HEK293 (cell line): ENCODE data around the gene PRSS58.

Experiments used
- CTCF ChIA-PET: fragments of 350-600 bp; formaldehyde crosslinking; extraction: SDS; loops from one replicate; lab custom pipeline; 2021; ENCODE audit warnings: antibody characterized with exemption; lab: Yijun Ruan, JAX
- POLR2A ChIA-PET: fragments of 300-600 bp; formaldehyde crosslinking; extraction: SDS; loops from one replicate; lab custom pipeline; 2020; ENCODE audit warnings: antibody characterized with exemption, inconsistent platforms; lab: Yijun Ruan, JAX
- H3K27ac ChIP-seq: fragments of 200-500 bp; sonication (Bioruptor generic); 2 replicates; pipeline ENCODE4 v1.5.1; 2014; ENCODE audit warnings: low read depth, low read length, control low read depth, inconsistent platforms; ENCODE audit errors: extremely low read depth
- H3K36me3 ChIP-seq, 2 experiments: fragments of 200-500 bp in 1 of 2; sonication (Bioruptor generic) in 1 of 2; 1 replicate in 1 of 2; 2 replicates in 1 of 2; pipeline ENCODE4 v1.5.1; 2014 to 2017; ENCODE audit warnings: inconsistent platforms in 2 of 2, low read length in 2 of 2; ENCODE audit not compliant: control insufficient read depth in 2 of 2, insufficient read depth in 1 of 2
- H3K4me1 ChIP-seq: fragments of 200-500 bp; sonication (Bioruptor generic); 2 replicates; pipeline ENCODE4 v1.5.1; 2014; ENCODE audit warnings: mild to moderate bottlenecking, low read length, inconsistent platforms; ENCODE audit not compliant: control insufficient read depth, insufficient read depth
- H3K4me3 ChIP-seq: 2 replicates; pipeline ENCODE4 v1.5.1; 2011; ENCODE audit warnings: low read depth, mild to moderate bottlenecking, control low read depth, low read length, moderate library complexity
- H3K9me3 ChIP-seq: fragments of 200-500 bp; sonication (Bioruptor generic); 2 replicates; pipeline ENCODE4 v1.5.1; 2014; ENCODE audit warnings: low read depth, low read length, inconsistent platforms; ENCODE audit not compliant: control insufficient read depth, insufficient read depth
- KLF7 ChIP-seq: fragments of 450-650 bp; formaldehyde crosslinking; IDR thresholded peaks from 2 replicates; pipeline ENCODE4 v1.5.1; 2016; ENCODE audit warnings: missing biosample characterization, missing genetic modification characterization, borderline replicate concordance
- KLF9 ChIP-seq: fragments of 450-650 bp; formaldehyde crosslinking; IDR thresholded peaks from 2 replicates; pipeline ENCODE4 v1.5.1; 2016; ENCODE audit warnings: missing biosample characterization, missing genetic modification characterization, low read depth
- OVOL3 ChIP-seq: fragments of 450-650 bp; formaldehyde crosslinking; IDR thresholded peaks from 2 replicates; pipeline ENCODE4 v1.5.1; 2016; ENCODE audit warnings: missing biosample characterization, missing genetic modification characterization
- SETDB1 ChIP-seq: IDR thresholded peaks from one replicate; pipeline ENCODE4 v1.6.1; 2017; ENCODE audit warnings: mild to moderate bottlenecking, low read length, moderate library complexity, mixed read lengths; ENCODE audit not compliant: insufficient read length
- ZIC2 ChIP-seq: fragments of 450-650 bp; formaldehyde crosslinking; IDR thresholded peaks from 2 replicates; pipeline ENCODE4 v1.5.1; 2016; ENCODE audit warnings: missing biosample characterization, missing genetic modification characterization
- ZNF266 ChIP-seq: fragments of 450-650 bp; formaldehyde crosslinking; IDR thresholded peaks from 2 replicates; pipeline ENCODE4 v1.5.1; 2016; ENCODE audit warnings: missing biosample characterization, missing genetic modification characterization, low read depth
- ZNF274 ChIP-seq, 2 experiments: fragments of 200-500 bp in 1 of 2; fragments of 450-650 bp in 1 of 2; sonication (Bioruptor generic) in 1 of 2; formaldehyde crosslinking in 1 of 2; IDR thresholded peaks; 2 replicates each; pipeline versions ENCODE4 v1.5.1 to v1.6.1; 2014 to 2016; ENCODE audit warnings: borderline replicate concordance in 1 of 2, inconsistent platforms in 1 of 2, low read length in 1 of 2, missing biosample characterization in 1 of 2, missing genetic modification characterization in 1 of 2
- ZNF37A ChIP-seq: fragments of 450-650 bp; IDR thresholded peaks from 2 replicates; pipeline ENCODE4 v1.5.1; 2018; ENCODE audit warnings: missing biosample characterization, missing genetic modification characterization
- ZNF514 ChIP-seq: fragments of 450-650 bp; formaldehyde crosslinking; IDR thresholded peaks from 2 replicates; pipeline ENCODE4 v1.5.1; 2016; ENCODE audit warnings: missing biosample characterization, missing genetic modification characterization
- ZNF654 ChIP-seq: fragments of 450-650 bp; formaldehyde crosslinking; IDR thresholded peaks from 2 replicates; pipeline ENCODE4 v1.5.1; 2016; ENCODE audit warnings: low read depth, missing biosample characterization, missing genetic modification characterization
- TF ChIP-seq, protein P1 (sequence below): fragments of 450-650 bp; formaldehyde crosslinking; conservative IDR thresholded peaks from 2 replicates; pipeline ENCODE4 v1.5.1; 2016; ENCODE audit warnings: low read depth, missing biosample characterization, missing genetic modification characterization
- TF ChIP-seq, protein P2 (sequence below): fragments of 450-650 bp; formaldehyde crosslinking; IDR thresholded peaks from 2 replicates; pipeline ENCODE4 v1.5.1; 2016; ENCODE audit warnings: missing biosample characterization, missing genetic modification characterization
- TF ChIP-seq, protein P3 (sequence below): fragments of 450-650 bp; formaldehyde crosslinking; IDR thresholded peaks from 2 replicates; pipeline ENCODE4 v1.5.1; 2017; ENCODE audit warnings: missing biosample characterization, missing genetic modification characterization

The PRSS58 gene

DNA sequence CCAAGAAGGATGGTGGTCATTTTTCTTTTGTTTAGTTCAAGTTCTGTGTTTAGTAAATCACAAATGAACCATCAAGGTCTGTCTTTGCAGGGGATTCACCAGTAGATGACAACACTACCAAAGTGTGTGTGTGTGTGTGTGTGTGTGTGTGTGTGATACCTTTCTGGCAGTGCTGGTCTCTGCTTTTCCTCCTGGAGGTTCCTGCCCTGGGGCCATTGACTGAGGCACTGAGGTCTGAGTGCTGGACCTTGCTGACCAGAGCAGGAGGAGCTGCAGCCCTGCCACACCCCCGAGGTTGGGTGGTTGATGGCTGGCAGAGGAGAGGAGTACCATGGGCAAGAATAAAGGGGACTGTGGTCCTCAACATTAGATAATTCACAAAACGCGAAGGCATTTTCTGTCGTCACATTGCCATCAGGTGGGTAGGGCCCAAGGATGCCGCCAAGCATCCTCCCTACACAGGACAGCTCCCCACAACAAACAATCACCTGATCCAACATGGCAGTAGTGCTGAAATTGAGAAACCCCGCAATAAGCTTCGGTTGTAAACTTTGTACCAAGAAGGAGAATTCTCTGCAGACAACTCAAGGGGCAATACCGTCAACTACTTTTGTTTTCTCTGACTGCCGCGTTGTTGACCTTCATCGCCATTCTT lies 49.5 kb upstream of the PRSS58 start (continued):
- TF ChIP-seq, protein P1, sequence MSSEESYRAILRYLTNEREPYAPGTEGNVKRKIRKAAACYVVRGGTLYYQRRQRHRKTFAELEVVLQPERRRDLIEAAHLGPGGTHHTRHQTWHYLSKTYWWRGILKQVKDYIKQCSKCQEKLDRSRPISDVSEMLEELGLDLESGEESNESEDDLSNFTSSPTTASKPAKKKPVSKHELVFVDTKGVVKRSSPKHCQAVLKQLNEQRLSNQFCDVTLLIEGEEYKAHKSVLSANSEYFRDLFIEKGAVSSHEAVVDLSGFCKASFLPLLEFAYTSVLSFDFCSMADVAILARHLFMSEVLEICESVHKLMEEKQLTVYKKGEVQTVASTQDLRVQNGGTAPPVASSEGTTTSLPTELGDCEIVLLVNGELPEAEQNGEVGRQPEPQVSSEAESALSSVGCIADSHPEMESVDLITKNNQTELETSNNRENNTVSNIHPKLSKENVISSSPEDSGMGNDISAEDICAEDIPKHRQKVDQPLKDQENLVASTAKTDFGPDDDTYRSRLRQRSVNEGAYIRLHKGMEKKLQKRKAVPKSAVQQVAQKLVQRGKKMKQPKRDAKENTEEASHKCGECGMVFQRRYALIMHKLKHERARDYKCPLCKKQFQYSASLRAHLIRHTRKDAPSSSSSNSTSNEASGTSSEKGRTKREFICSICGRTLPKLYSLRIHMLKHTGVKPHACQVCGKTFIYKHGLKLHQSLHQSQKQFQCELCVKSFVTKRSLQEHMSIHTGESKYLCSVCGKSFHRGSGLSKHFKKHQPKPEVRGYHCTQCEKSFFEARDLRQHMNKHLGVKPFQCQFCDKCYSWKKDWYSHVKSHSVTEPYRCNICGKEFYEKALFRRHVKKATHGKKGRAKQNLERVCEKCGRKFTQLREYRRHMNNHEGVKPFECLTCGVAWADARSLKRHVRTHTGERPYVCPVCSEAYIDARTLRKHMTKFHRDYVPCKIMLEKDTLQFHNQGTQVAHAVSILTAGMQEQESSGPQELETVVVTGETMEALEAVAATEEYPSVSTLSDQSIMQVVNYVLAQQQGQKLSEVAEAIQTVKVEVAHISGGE, result no peak
- TF ChIP-seq ZNF266 (tag by site-specific recombination) (no peak), ZNF274 (IDR thresholded peaks at IDR 0.05; ENCODE audit: low read length) (no peak), ZNF274 (tag by site-specific recombination; IDR thresholded peaks at IDR 0.05; ENCODE audit: borderline replicate concordance) (no peak), KLF9 (no peak), SETDB1 (no peak)

DNA sequence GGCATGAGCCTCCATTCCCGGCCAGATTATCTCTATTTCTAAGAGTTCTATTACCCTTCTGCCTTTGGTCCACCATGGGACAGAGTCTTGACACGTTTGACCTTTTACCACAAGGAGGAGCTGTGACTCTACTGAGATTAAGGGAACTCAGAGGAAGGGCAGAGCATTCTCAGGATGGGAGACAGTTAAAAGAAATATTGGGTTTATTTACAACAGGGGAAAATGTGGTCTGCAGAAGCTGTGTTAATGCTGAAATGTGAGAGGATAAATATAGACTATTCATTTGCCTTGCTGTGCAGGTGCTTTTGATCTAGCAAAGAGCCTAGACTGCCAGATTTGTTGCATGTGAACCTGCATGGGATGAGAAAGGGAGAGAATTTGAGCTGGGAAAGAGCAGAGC lies 45.8 kb upstream of the PRSS58 start:
- TF ChIP-seq ZNF654 (tag by site-specific recombination) (0 out of 2 replicates have a peak, but pooled peaks have one; percentile 4), KLF7 (tag by site-specific recombination) (no peak), ZNF514 (no peak), OVOL3 (tag by site-specific recombination) (no peak)
- TF ChIP-seq, protein P2, sequence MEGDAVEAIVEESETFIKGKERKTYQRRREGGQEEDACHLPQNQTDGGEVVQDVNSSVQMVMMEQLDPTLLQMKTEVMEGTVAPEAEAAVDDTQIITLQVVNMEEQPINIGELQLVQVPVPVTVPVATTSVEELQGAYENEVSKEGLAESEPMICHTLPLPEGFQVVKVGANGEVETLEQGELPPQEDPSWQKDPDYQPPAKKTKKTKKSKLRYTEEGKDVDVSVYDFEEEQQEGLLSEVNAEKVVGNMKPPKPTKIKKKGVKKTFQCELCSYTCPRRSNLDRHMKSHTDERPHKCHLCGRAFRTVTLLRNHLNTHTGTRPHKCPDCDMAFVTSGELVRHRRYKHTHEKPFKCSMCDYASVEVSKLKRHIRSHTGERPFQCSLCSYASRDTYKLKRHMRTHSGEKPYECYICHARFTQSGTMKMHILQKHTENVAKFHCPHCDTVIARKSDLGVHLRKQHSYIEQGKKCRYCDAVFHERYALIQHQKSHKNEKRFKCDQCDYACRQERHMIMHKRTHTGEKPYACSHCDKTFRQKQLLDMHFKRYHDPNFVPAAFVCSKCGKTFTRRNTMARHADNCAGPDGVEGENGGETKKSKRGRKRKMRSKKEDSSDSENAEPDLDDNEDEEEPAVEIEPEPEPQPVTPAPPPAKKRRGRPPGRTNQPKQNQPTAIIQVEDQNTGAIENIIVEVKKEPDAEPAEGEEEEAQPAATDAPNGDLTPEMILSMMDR (tag by site-specific recombination), result 0 out of 2 replicates have a peak, but pooled peaks have one; percentile 10
- no peak overlapping the region for H3K4me3 ChIP-seq
- POLR2A ChIA-PET, result no interaction called here
- no peaks in the 10 kb centered on the region for H3K9me3 ChIP-seq
- H3K36me3 ChIP-seq, result no peaks in the 10 kb centered on the region
- H3K27ac ChIP-seq, result no peak overlapping the region
- no peaks in the 10 kb centered on the region for H3K4me1 ChIP-seq
- CTCF ChIA-PET, result interaction anchor here (0.5 to 5.2 kb wide), 26 partner anchors 10 to 1799 kb away, joined by 3 to 30 read pairs (median 4); no protein-coding TSS in a partner anchor

DNA sequence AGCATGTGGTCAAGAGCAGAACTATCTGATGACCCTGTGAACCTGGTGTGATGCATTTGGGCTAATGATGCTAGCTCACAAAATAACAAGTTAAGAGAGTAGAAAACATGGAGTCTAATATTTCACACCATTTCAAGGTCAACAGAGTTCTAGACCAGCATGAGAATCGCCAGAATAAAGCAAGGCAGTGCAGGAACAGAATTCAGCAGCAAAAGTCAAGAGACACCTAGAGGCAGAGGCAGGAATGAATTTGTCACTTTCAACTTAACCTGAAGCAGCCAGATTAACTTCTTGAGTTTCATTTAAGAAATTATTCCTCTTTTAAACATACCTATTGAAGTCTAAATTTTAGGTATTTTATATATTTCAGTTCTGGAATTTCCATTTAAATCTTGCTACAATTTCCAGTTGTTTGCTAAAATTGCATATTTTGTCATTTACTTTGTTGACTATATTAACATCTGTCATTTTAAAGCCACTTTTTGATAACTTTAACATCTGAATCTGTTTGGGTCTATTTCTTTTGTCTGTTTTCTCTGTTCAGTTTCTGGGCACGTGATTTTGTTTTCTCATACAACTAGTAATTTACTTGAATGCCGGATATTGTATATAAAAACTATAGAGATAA lies 44.2 kb upstream of the PRSS58 start:
- Histone ChIP-seq H3K4me3 (no peak overlapping the region), H3K27ac (no peak overlapping the region), H3K9me3 (no peaks in the 10 kb centered on the region), H3K36me3 (no peaks in the 10 kb centered on the region), H3K4me1 (no peaks in the 10 kb centered on the region)
- POLR2A ChIA-PET, result no interaction called here
- CTCF ChIA-PET, result interaction anchor here (0.6 to 5.2 kb wide), 22 partner anchors 10 to 343 kb away, joined by 3 to 30 read pairs (median 4); no protein-coding TSS in a partner anchor
- TF ChIP-seq SETDB1, result peak; percentile 33
- TF ChIP-seq ZIC2, result no peak
- TF ChIP-seq, protein P3, sequence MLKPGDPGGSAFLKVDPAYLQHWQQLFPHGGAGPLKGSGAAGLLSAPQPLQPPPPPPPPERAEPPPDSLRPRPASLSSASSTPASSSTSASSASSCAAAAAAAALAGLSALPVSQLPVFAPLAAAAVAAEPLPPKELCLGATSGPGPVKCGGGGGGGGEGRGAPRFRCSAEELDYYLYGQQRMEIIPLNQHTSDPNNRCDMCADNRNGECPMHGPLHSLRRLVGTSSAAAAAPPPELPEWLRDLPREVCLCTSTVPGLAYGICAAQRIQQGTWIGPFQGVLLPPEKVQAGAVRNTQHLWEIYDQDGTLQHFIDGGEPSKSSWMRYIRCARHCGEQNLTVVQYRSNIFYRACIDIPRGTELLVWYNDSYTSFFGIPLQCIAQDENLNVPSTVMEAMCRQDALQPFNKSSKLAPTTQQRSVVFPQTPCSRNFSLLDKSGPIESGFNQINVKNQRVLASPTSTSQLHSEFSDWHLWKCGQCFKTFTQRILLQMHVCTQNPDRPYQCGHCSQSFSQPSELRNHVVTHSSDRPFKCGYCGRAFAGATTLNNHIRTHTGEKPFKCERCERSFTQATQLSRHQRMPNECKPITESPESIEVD, result no peak
- TF ChIP-seq ZNF37A (tag by site-specific recombination), result no peak
